Measurements from ENCODE around the gene ARHGAP33. TPM values are rescaled to one million over a fixed set of nuclear protein-coding genes. Genes with fewer than 3 reads are reported as not detected.

Gene ARHGAP33
- total RNA-seq, 3 donors from 2014 or later, result 14.4 to 16.0 (median 14.6) TPM

DNA sequence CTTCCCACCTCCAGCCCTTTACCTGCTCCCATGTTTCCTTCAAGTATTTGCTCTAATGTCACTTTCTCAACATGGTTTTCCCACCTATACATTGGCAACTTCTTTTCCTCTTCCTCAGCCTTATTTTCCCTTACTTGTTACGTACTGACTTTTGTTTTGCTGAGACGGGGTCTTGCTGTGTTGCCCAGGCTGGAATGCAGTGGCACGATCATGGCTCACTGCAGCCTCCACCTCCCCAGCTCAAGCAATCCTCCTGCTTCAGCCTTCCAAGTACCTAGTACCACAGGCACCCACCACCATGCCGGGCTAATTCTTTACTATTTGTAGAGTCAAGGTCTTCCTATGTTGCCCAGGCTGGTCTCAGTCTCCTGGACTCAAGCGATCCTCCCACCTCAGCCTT lies 32.3 kb downstream of the ARHGAP33 start:
- DNase-seq (no peak), ATAC-seq (no peak)
- TF ChIP-seq, protein P1, sequence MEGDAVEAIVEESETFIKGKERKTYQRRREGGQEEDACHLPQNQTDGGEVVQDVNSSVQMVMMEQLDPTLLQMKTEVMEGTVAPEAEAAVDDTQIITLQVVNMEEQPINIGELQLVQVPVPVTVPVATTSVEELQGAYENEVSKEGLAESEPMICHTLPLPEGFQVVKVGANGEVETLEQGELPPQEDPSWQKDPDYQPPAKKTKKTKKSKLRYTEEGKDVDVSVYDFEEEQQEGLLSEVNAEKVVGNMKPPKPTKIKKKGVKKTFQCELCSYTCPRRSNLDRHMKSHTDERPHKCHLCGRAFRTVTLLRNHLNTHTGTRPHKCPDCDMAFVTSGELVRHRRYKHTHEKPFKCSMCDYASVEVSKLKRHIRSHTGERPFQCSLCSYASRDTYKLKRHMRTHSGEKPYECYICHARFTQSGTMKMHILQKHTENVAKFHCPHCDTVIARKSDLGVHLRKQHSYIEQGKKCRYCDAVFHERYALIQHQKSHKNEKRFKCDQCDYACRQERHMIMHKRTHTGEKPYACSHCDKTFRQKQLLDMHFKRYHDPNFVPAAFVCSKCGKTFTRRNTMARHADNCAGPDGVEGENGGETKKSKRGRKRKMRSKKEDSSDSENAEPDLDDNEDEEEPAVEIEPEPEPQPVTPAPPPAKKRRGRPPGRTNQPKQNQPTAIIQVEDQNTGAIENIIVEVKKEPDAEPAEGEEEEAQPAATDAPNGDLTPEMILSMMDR (IDR thresholded peaks at IDR 0.05), result no peak
- Histone ChIP-seq H3K4me3 (no peak overlapping the region), H3K9me3 (no peaks in the 10 kb centered on the region), H3K4me1 (ENCODE audit: low read depth) (no peaks in the 10 kb centered on the region), H3K36me3 (ENCODE audit: low read depth) (no peaks in the 10 kb centered on the region)
- intact Hi-C loops (cut with DNase I, micrococcal nuclease), result no loop called here

DNA sequence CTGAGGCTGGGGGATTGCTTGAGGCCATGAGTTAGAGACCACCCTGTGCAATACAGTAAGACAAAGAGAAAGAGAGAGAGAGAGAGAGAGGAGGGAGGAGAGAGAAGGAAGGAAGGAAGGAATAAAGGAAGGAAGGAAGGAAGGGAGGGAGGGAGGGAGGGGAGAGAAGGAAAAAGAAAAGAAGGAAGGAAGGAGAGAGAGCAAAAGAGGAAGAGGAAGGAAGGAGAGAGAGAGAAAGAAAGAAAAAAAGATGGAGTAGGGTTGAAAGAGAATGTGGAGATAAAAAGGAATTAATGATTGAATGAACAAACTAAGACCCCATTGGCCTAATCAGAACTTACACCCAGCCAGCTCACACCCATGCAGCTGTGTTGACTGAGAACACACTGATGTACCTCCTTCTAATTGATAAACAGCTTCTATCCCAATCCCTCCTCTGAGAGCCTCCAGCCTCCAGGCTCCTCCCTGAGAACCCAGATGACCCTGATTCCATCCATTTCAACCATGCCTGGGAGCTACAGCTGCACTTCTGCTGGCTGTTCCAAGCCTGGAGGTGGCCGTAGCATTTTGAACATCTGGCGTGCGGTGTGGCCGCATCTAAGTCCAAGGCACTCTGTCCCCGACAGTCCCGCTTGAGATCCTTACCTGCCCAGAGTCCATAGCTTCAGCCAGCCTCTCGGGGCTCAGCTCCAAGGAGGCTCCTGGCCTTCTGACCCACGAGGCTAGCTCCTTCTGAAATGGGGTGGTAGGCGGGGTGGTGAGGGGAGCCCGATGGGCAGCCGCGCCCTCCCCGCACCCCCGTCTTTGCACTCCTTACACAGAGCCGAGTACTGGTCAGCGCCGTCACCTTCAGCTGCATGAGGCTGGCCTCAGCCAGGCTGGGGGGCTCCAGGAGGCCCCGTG lies 36.2 kb downstream of the ARHGAP33 start:
- no peak for ATAC-seq

GRCh38 chr19:35812220-35813042 lies 37.1 kb downstream of the ARHGAP33 start, which contains the start of gene PRODH2:
TSS of gene PRODH2 (minus strand) at chr19:35812845. CDS start at chr19:35812805, 40 bp downstream.
- ATAC-seq, result no peak
- no peaks in the 10 kb centered on the region for H3K4me1 ChIP-seq (ENCODE audit: low read depth)
- DNase-seq, result no peak
- H3K36me3 ChIP-seq (ENCODE audit: low read depth), result no peaks in the 10 kb centered on the region
- H3K9me3 ChIP-seq, result no peaks in the 10 kb centered on the region
- intact Hi-C loops (cut with DNase I, micrococcal nuclease), result no loop called here
- no peak within 1 kb of the TSS for H3K4me3 ChIP-seq
- TF ChIP-seq, protein P1 (IDR thresholded peaks at IDR 0.05), result no peak

More for the DNA sequence above, 36.2 kb downstream of the ARHGAP33 start:
- DNase-seq, result no peak
- Histone ChIP-seq H3K4me3 (no peak overlapping the region), H3K9me3 (no peaks in the 10 kb centered on the region), H3K4me1 (ENCODE audit: low read depth) (no peaks in the 10 kb centered on the region), H3K36me3 (ENCODE audit: low read depth) (no peaks in the 10 kb centered on the region)
- intact Hi-C loops (cut with DNase I, micrococcal nuclease), result no loop called here
- TF ChIP-seq, protein P1 (IDR thresholded peaks at IDR 0.05), result no peak

GRCh38 chr19:35813043-35813890 lies 37.9 kb downstream of the ARHGAP33 start:
- no peaks in the 10 kb centered on the region for H3K4me1 ChIP-seq (ENCODE audit: low read depth)
- H3K36me3 ChIP-seq (ENCODE audit: low read depth), result no peaks in the 10 kb centered on the region
- H3K4me3 ChIP-seq, result no peak overlapping the region
- ATAC-seq (no peak), DNase-seq (no peak)
- TF ChIP-seq, protein P1 (IDR thresholded peaks at IDR 0.05), result no peak
- intact Hi-C loops (cut with DNase I, micrococcal nuclease), result no loop called here
- no peaks in the 10 kb centered on the region for H3K9me3 ChIP-seq

GRCh38 chr19:35816262-35816661 lies 40.9 kb downstream of the ARHGAP33 start:
- no peaks in the 10 kb centered on the region for H3K36me3 ChIP-seq (ENCODE audit: low read depth)
- DNase-seq (no peak), ATAC-seq (no peak)
- H3K4me1 ChIP-seq (ENCODE audit: low read depth), result no peaks in the 10 kb centered on the region
- no peaks in the 10 kb centered on the region for H3K9me3 ChIP-seq
- intact Hi-C loops (cut with DNase I, micrococcal nuclease), result no loop called here
- TF ChIP-seq, protein P1 (IDR thresholded peaks at IDR 0.05), result no peak
- no peak overlapping the region for H3K4me3 ChIP-seq

Measured in mucosa of descending colon (tissue), 3 donors.